AG09309 (cell line): ENCODE data around the gene NARF.

Experiments used
- DNase-seq: peaks from one replicate; pipeline ENCODE4 v3.0.0-alpha.2; 2010; ENCODE audit warnings: low read depth
- H3K4me3 ChIP-seq: 2 replicates; pipeline ENCODE4 v1.5.1; 2011; ENCODE audit warnings: mild to moderate bottlenecking, low read depth, low read length, moderate library complexity; ENCODE audit not compliant: control insufficient read depth
- CTCF ChIP-seq: IDR thresholded peaks from 2 replicates; pipeline ENCODE4 v1.5.1; 2011; ENCODE audit warnings: mild to moderate bottlenecking, low read depth, low read length, inconsistent platforms; ENCODE audit not compliant: insufficient read depth, control insufficient read depth; ENCODE audit errors: missing control alignments

NARF gene

DNA sequence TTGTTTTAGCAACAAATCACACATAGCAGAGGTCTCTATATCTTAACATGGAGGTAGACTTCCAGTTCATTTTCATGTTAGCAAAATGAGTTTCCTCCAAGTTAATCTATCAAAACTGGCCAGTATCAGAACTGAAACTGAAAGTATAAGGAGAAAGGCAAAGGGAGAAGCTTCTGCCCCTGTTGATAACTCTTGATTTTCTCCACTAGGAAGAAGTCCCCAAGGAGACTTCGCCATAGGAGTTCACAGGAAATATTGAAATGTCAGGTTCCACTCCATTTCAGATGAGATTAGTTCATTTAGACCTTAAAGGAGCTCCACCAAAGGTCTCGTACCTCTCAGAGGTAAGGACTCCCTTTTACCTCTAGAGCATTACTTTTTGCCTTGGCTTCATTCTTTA lies 39.0 kb upstream of the NARF start:
- DNase-seq = no peak

GRCh38 chr17:82424001-82424862 lies 34.3 kb upstream of the NARF start:
- no peak for DNase-seq
- peak; percentile 76 for TF ChIP-seq CTCF
- H3K4me3 ChIP-seq = no peak overlapping the region

More for the DNA sequence above, 39.0 kb upstream of the NARF start:
- TF ChIP-seq CTCF = no peak
- no peak overlapping the region for H3K4me3 ChIP-seq

DNA sequence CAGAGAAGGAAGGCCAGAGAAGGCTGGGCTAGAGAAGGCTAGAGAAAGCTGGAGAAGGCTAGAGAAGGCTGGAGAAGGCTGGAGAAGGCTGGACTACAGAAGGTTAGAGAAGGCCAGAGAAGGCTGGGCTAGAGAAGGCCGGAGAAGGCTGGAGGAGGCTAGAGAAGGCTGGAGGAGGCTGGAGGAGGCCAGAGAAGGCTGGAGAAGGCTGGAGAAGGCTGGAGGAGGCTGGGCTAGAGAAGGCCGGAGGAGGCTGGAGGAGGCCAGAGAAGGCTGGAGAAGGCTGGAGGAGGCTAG lies 33.7 kb upstream of the NARF start:
- no peak for DNase-seq
- no peak overlapping the region for H3K4me3 ChIP-seq
- no peak for TF ChIP-seq CTCF

GRCh38 chr17:82428546-82428945 lies 30.0 kb upstream of the NARF start:
- DNase-seq = no peak
- no peak overlapping the region for H3K4me3 ChIP-seq
- no peak for TF ChIP-seq CTCF

GRCh38 chr17:82429824-82430223 lies 28.7 kb upstream of the NARF start:
- no peak for TF ChIP-seq CTCF
- DNase-seq = no peak
- H3K4me3 ChIP-seq = no peak overlapping the region

GRCh38 chr17:82432017-82432416 lies 26.5 kb upstream of the NARF start:
- no peak for TF ChIP-seq CTCF
- no peak for DNase-seq
- no peak overlapping the region for H3K4me3 ChIP-seq
